Nephron progenitor cell (in vitro differentiated cells): Measurements from ENCODE around the gene FAM151B.
"Not testable (repeated sequence)": the region's sequence is repeated elsewhere in the genome, so short reads cannot be mapped to it uniquely, and the experiment has no call there.

Experiments used
- DNase-seq: peaks from one replicate; pipeline ENCODE4 v3.0.0; 2021
- H3K27ac Mint-ChIP-seq: 2 replicates; pipeline ENCODE4 v1.8.0; 2021; ENCODE audit warnings: mild to moderate bottlenecking, moderate library complexity, mixed read lengths
- H3K27me3 Mint-ChIP-seq: 2 replicates; pipeline ENCODE4 v1.8.0; 2021; ENCODE audit warnings: mild to moderate bottlenecking, low read depth, mixed read lengths; ENCODE audit not compliant: poor library complexity
- H3K36me3 Mint-ChIP-seq: 2 replicates; pipeline ENCODE4 v1.8.0; 2021; ENCODE audit warnings: low read depth, mixed read lengths
- H3K4me1 Mint-ChIP-seq: 2 replicates; pipeline ENCODE4 v1.8.0; 2021; ENCODE audit warnings: mixed read lengths
- H3K4me3 Mint-ChIP-seq: 2 replicates; pipeline ENCODE4 v1.8.0; 2021; ENCODE audit warnings: mild to moderate bottlenecking, moderate library complexity, mixed read lengths
- H3K9me3 Mint-ChIP-seq: 2 replicates; pipeline ENCODE4 v1.8.0; 2021; ENCODE audit warnings: mild to moderate bottlenecking, moderate library complexity, mixed read lengths
- TF ChIP-seq, protein P1 (sequence below): fragments of 200-600 bp; sonication (generic); IDR thresholded peaks from 2 replicates; pipeline ENCODE4 v1.5.0; 2021; ENCODE audit warnings: antibody characterized with exemption

Gene FAM151B

DNA sequence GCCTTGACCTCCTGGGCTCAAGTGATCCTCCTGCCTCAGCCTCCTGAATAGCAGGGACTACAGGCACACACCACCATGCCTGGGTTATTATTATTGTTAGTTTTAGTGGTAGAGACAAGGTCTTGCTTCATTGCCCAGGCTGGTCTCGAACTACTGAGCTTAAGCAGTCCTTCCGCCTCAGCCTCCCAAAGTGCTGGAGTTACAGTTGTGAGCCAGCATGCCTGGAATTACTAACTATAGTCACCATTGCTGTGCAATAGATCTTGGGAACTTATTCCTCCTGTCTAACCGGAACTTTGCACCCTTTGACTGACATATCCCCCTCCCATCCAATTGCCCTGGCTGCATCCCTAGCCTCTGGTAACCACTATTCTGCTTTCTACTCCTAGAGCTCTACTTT, 3.4 kb downstream of the FAM151B start:
- Mint-ChIP-seq H3K4me1 (peaks cover 33% of the 10 kb centered on the region), H3K4me3 (no peak overlapping the region), H3K27ac (no peak overlapping the region), H3K27me3 (peaks cover 10% of the 10 kb centered on the region), H3K36me3 (peaks cover 16% of the 10 kb centered on the region), H3K9me3 (peaks cover 29% of the 10 kb centered on the region)
- no peak for DNase-seq
- TF ChIP-seq, protein P1, sequence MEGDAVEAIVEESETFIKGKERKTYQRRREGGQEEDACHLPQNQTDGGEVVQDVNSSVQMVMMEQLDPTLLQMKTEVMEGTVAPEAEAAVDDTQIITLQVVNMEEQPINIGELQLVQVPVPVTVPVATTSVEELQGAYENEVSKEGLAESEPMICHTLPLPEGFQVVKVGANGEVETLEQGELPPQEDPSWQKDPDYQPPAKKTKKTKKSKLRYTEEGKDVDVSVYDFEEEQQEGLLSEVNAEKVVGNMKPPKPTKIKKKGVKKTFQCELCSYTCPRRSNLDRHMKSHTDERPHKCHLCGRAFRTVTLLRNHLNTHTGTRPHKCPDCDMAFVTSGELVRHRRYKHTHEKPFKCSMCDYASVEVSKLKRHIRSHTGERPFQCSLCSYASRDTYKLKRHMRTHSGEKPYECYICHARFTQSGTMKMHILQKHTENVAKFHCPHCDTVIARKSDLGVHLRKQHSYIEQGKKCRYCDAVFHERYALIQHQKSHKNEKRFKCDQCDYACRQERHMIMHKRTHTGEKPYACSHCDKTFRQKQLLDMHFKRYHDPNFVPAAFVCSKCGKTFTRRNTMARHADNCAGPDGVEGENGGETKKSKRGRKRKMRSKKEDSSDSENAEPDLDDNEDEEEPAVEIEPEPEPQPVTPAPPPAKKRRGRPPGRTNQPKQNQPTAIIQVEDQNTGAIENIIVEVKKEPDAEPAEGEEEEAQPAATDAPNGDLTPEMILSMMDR, result no peak

- TF ChIP-seq, protein P1, result no peak
- H3K4me3 Mint-ChIP-seq, result no peak overlapping the region
- no peak overlapping the region for H3K27ac Mint-ChIP-seq
- H3K4me1 Mint-ChIP-seq, result peaks cover 24% of the 10 kb centered on the region
- peaks cover 9% of the 10 kb centered on the region for H3K36me3 Mint-ChIP-seq
- peaks cover 7% of the 10 kb centered on the region for H3K27me3 Mint-ChIP-seq
- H3K9me3 Mint-ChIP-seq, result peaks cover 20% of the 10 kb centered on the region
- no peak for DNase-seq
Observed at GRCh38 chr5:80492741-80493140, 4.8 kb downstream of the FAM151B start.

DNA sequence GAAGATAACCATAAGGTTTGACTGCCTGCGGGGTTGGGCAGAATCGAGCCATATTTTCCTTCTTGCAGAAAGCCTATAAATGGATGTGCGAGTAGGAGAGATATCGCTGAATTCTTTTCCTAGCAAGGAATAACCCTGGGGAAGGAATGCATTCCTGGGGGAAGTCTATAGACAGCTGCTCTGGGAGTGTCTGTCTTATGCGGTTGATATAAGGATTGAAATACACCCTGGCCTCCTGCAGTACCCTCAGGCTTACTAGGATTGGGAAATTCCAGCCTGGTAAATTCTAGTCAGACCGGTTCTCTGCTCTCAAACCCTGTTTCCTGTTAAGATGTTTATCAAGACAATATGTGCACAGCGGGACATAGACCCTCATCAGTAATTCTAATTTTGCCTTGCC, 5.5 kb downstream of the FAM151B start:
- H3K4me1 Mint-ChIP-seq, result peaks cover 19% of the 10 kb centered on the region
- not testable (repeated sequence) for H3K4me3 Mint-ChIP-seq, H3K27ac Mint-ChIP-seq, H3K36me3 Mint-ChIP-seq, H3K27me3 Mint-ChIP-seq, DNase-seq
- H3K9me3 Mint-ChIP-seq, result peaks cover 20% of the 10 kb centered on the region

- Mint-ChIP-seq H3K9me3 (peaks cover 20% of the 10 kb centered on the region), H3K27me3 (peaks cover 3% of the 10 kb centered on the region), H3K36me3 (peaks cover 9% of the 10 kb centered on the region), H3K4me3 (no peak overlapping the region), H3K27ac (no peak overlapping the region), H3K4me1 (peaks cover 5% of the 10 kb centered on the region)
- DNase-seq, result no peak
- TF ChIP-seq, protein P1, result no peak
Observed at GRCh38 chr5:80495891-80496290, 8.0 kb downstream of the FAM151B start.

GRCh38 chr5:80502800-80503199, 14.9 kb downstream of the FAM151B start:
- Mint-ChIP-seq H3K9me3 (no peaks in the 10 kb centered on the region), H3K4me1 (no peaks in the 10 kb centered on the region), H3K4me3 (no peak overlapping the region), H3K36me3 (peaks cover 2% of the 10 kb centered on the region), H3K27ac (no peak overlapping the region), H3K27me3 (no peaks in the 10 kb centered on the region)
- no peak for DNase-seq
- TF ChIP-seq, protein P1, result no peak

DNA sequence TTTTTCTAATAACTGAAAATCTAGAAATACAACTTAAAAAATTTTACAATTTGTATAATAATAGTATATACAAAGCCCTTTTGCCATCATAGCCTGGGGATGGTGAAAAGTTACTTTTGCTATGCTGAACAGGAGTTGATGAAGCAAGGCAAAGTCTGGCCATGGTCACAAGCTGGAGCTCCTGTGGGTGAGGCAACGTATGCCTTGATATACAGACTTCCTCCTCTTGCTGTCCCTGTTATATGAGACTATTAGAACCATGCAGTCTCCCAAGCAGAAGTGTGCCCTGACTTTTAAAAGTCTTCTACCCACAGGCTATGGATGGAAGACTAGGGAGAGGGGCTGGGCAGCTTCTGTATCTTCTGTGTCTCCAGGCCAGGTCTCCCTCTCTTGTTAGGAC, 15.7 kb downstream of the FAM151B start:
- H3K4me3 Mint-ChIP-seq, result no peak overlapping the region
- no peak for DNase-seq
- no peaks in the 10 kb centered on the region for H3K27me3 Mint-ChIP-seq
- no peak overlapping the region for H3K27ac Mint-ChIP-seq
- H3K9me3 Mint-ChIP-seq, result no peaks in the 10 kb centered on the region
- TF ChIP-seq, protein P1, result no peak
- H3K4me1 Mint-ChIP-seq, result no peaks in the 10 kb centered on the region
- peaks cover 4% of the 10 kb centered on the region for H3K36me3 Mint-ChIP-seq
